ENCODE measurements around the gene ALDH1A3.

- TF ChIP-seq CTCF (IDR thresholded peaks at IDR 0.05; ENCODE audit: low read depth, low read length, missing input control) (no peak), MAX (IDR thresholded peaks at IDR 0.05) (no peak), YY1 (IDR thresholded peaks at IDR 0.05) (no peak), REST (IDR thresholded peaks at IDR 0.05) (no peak), RAD21 (IDR thresholded peaks at IDR 0.05) (no peak), NR2F2 (IDR thresholded peaks at IDR 0.05) (no peak), ATF3 (IDR thresholded peaks at IDR 0.05) (no peak), SP1 (IDR thresholded peaks at IDR 0.05) (no peak)
Measured at GRCh38 chr15:100831467-100831866, 48.2 kb upstream of the ALDH1A3 start.
